ENCODE measurements around the gene DEK.

Gene DEK

GRCh38 chr6:18308070-18308735 lies 43.9 kb upstream of the DEK start:
- Histone ChIP-seq H3K27me3 (ENCODE audit: insufficient read depth, poor library complexity, severe bottlenecking) (no peaks in the 10 kb centered on the region), H3K4me3 (replicated peaks; ENCODE audit: insufficient read depth, low read length) (no peak overlapping the region), H3K27ac (replicated peaks) (no peak overlapping the region)
- DNase-seq (ENCODE audit: low read depth in 1 of 2, low spot score in 1 of 2) = no peak
- TF ChIP-seq SPI1 (IDR thresholded peaks at IDR 0.05; ENCODE audit: borderline replicate concordance, low read depth) (no peak), CTCF (IDR thresholded peaks at IDR 0.05; ENCODE audit: insufficient read depth, low read length) (no peak)

GRCh38 chr6:18306977-18307376 lies 42.6 kb upstream of the DEK start:
- no peak overlapping the region for H3K4me3 ChIP-seq (replicated peaks; ENCODE audit: insufficient read depth, low read length)
- TF ChIP-seq SPI1 (IDR thresholded peaks at IDR 0.05; ENCODE audit: borderline replicate concordance, low read depth) (no peak), POLR2AphosphoS5 (IDR thresholded peaks at IDR 0.05; ENCODE audit: low read depth) (no peak), CTCF (IDR thresholded peaks at IDR 0.05; ENCODE audit: insufficient read depth, low read length) (no peak), GABPA (IDR thresholded peaks at IDR 0.05; ENCODE audit: low read depth) (no peak), REST (IDR thresholded peaks at IDR 0.05; ENCODE audit: insufficient replicate concordance, low read depth) (no peak)
- no peak overlapping the region for H3K27ac ChIP-seq (replicated peaks)
- no peaks in the 10 kb centered on the region for H3K27me3 ChIP-seq (ENCODE audit: insufficient read depth, poor library complexity, severe bottlenecking)
- DNase-seq (ENCODE audit: low read depth in 1 of 2, low spot score in 1 of 2) = no peak

GRCh38 chr6:18302561-18303439 lies 38.5 kb upstream of the DEK start:
- H3K27me3 ChIP-seq (ENCODE audit: insufficient read depth, poor library complexity, severe bottlenecking) = no peaks in the 10 kb centered on the region
- DNase-seq (ENCODE audit: low read depth in 1 of 2, low spot score in 1 of 2) = no peak
- TF ChIP-seq CTCF (IDR thresholded peaks at IDR 0.05; ENCODE audit: insufficient read depth, low read length) = no peak
- TF ChIP-seq REST (IDR thresholded peaks at IDR 0.05; ENCODE audit: insufficient replicate concordance, low read depth) = no peak
- no peak for TF ChIP-seq POLR2AphosphoS5 (IDR thresholded peaks at IDR 0.05; ENCODE audit: low read depth)
- TF ChIP-seq GABPA (IDR thresholded peaks at IDR 0.05; ENCODE audit: low read depth) = no peak
- TF ChIP-seq SPI1 (IDR thresholded peaks at IDR 0.05; ENCODE audit: borderline replicate concordance, low read depth) = no peak
- no peak overlapping the region for H3K4me3 ChIP-seq (replicated peaks; ENCODE audit: insufficient read depth, low read length)
- H3K27ac ChIP-seq (replicated peaks) = no peak overlapping the region
